Activated B cell treated with CpG ODN at 0.5 μM for 24 hours (primary cell): ENCODE data around the gene ANHX. TPM values are rescaled to one million over a fixed set of nuclear protein-coding genes. Genes with fewer than 3 reads are reported as not detected.

Experiments
- ATAC-seq: fragments of 200-7000 bp; cut with Tn5 transposase; one replicate; pipeline ENCODE4 v1.10.0; 2021; ENCODE audit warnings: low read depth, mild to moderate bottlenecking, moderate library complexity
- CTCF ChIA-PET: fragments of 350-600 bp; sonication (Branson Sonifier 250); formaldehyde crosslinking; loops from one replicate; lab custom pipeline; 2021; ENCODE audit warnings: antibody characterized with exemption; lab: Charles Lee
- POLR2A ChIA-PET: fragments of 350-600 bp; sonication (Branson Sonifier 250); formaldehyde crosslinking; loops from one replicate; lab custom pipeline; 2021; ENCODE audit warnings: antibody characterized with exemption; lab: Charles Lee
- DNase-seq: peaks from one replicate; pipeline ENCODE4 v3.0.0; 2022
- H3K27ac Mint-ChIP-seq: one replicate; pipeline ENCODE4 v1.8.0; 2020; ENCODE audit warnings: mixed read lengths
- H3K27me3 Mint-ChIP-seq: one replicate; pipeline ENCODE4 v1.8.0; 2021; ENCODE audit warnings: mixed read lengths
- H3K36me3 Mint-ChIP-seq: one replicate; pipeline ENCODE4 v1.8.0; 2021; ENCODE audit warnings: low read depth, mixed read lengths
- H3K4me1 Mint-ChIP-seq: one replicate; pipeline ENCODE4 v1.8.0; 2021; ENCODE audit warnings: mixed read lengths
- H3K4me3 Mint-ChIP-seq: one replicate; pipeline ENCODE4 v1.8.0; 2020; ENCODE audit warnings: mild to moderate bottlenecking, mixed read lengths
- H3K9me3 Mint-ChIP-seq: one replicate; pipeline ENCODE4 v1.8.0; 2020; ENCODE audit warnings: mixed read lengths
- intact Hi-C: fragments of 100-400 bp; cut with micrococcal nuclease; formaldehyde crosslinking; loops from one replicate; pipeline ENCODE4 v1.15.1; 2024
- total RNA-seq: library from RNA; stranded (reverse); gene quantifications from 2 replicates; pipeline ENCODE4 v1.2.3, GENCODE V29; 2022
- TF ChIP-seq, protein P1 (sequence below): fragments of 200-600 bp; IDR thresholded peaks from one replicate; pipeline ENCODE4 v1.8.0; 2022; ENCODE audit warnings: antibody characterized with exemption, mild to moderate bottlenecking

The ANHX gene
- total RNA-seq, 1 donor from 2014 or later, result not detected

DNA sequence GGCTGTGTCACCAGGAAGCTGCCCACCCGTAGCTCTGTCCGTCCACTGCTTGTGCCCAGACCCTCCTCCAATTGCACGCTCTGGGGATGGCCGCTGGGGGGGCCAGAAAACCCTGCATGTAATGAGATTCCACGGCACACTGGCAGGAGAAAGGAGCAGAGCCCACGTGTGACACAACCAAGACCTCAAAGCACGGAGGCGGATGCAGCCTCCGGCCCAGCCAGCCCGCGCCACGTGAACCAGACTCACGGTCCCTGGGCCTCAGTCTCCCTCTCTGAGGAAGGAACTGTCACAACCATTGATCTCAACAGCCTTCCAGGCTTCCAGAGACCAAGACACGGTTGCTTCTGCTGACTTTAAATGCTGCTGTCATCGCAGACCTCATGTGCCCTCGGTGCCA, 14.4 kb downstream of the ANHX start:
- H3K27me3 Mint-ChIP-seq, result no peaks in the 10 kb centered on the region
- POLR2A ChIA-PET, result no interaction called here
- H3K27ac Mint-ChIP-seq, result no peak overlapping the region
- ATAC-seq (no peak), DNase-seq (no peak)
- H3K4me3 Mint-ChIP-seq, result no peak overlapping the region
- CTCF ChIA-PET, result no interaction called here
- no peaks in the 10 kb centered on the region for H3K36me3 Mint-ChIP-seq
- no peaks in the 10 kb centered on the region for H3K4me1 Mint-ChIP-seq
- intact Hi-C loops, result no loop called here
- H3K9me3 Mint-ChIP-seq, result peaks cover 26% of the 10 kb centered on the region
- TF ChIP-seq, protein P1, sequence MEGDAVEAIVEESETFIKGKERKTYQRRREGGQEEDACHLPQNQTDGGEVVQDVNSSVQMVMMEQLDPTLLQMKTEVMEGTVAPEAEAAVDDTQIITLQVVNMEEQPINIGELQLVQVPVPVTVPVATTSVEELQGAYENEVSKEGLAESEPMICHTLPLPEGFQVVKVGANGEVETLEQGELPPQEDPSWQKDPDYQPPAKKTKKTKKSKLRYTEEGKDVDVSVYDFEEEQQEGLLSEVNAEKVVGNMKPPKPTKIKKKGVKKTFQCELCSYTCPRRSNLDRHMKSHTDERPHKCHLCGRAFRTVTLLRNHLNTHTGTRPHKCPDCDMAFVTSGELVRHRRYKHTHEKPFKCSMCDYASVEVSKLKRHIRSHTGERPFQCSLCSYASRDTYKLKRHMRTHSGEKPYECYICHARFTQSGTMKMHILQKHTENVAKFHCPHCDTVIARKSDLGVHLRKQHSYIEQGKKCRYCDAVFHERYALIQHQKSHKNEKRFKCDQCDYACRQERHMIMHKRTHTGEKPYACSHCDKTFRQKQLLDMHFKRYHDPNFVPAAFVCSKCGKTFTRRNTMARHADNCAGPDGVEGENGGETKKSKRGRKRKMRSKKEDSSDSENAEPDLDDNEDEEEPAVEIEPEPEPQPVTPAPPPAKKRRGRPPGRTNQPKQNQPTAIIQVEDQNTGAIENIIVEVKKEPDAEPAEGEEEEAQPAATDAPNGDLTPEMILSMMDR, result no peak

DNA sequence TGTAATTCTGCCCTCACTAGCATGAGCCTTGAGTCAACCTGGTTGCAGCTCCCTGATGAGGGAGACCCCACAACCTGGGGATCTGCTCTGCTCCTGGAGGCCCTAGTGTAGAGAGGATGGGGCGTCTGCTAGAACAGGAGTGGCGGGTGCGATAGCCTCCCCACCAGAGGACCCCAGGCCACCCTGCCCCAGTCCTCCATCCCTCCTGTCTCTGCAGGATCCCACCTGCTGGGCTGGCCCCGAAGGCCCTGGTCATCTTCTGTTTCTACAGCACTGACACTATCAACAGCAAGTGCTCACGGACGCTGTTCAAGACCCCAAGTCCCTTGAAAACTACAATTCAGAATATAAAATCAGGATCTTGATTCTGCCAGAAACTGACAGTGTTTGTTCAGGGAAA, 15.2 kb downstream of the ANHX start:
- Mint-ChIP-seq H3K4me1 (no peaks in the 10 kb centered on the region), H3K27me3 (no peaks in the 10 kb centered on the region), H3K4me3 (no peak overlapping the region), H3K27ac (no peak overlapping the region), H3K36me3 (no peaks in the 10 kb centered on the region), H3K9me3 (peaks cover 26% of the 10 kb centered on the region)
- TF ChIP-seq, protein P1, result no peak
- DNase-seq, result no peak
- ChIA-PET POLR2A (no interaction called here), CTCF (no interaction called here)
- intact Hi-C loops, result no loop called here
- ATAC-seq, result no peak

DNA sequence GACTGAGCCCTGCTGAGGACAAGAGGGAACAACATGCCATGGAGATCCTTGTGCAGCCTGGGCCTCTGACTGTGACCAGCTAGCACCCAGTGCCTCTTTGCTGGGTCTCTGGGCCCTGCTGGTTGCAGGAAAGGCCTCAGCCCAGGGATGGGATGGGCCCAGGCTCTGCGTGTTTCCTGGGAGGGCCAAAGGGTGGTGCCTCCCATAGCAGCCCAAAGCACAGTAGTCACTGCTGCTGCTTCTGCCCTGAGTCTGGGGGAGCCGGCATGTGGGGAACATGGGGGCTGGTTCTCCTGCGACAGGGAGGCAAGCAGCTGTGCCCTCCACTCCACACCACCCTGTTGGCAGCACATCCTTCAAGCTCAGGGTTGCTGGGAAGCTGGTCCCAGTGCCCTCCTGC, 18.5 kb downstream of the ANHX start:
- Mint-ChIP-seq H3K4me3 (no peak overlapping the region), H3K36me3 (peaks cover 5% of the 10 kb centered on the region), H3K9me3 (peaks cover 33% of the 10 kb centered on the region), H3K27me3 (no peaks in the 10 kb centered on the region), H3K27ac (no peak overlapping the region), H3K4me1 (no peaks in the 10 kb centered on the region)
- ChIA-PET CTCF (no interaction called here), POLR2A (no interaction called here)
- intact Hi-C loops, result no loop called here
- DNase-seq (no peak), ATAC-seq (no peak)
- TF ChIP-seq, protein P1, result no peak

DNA sequence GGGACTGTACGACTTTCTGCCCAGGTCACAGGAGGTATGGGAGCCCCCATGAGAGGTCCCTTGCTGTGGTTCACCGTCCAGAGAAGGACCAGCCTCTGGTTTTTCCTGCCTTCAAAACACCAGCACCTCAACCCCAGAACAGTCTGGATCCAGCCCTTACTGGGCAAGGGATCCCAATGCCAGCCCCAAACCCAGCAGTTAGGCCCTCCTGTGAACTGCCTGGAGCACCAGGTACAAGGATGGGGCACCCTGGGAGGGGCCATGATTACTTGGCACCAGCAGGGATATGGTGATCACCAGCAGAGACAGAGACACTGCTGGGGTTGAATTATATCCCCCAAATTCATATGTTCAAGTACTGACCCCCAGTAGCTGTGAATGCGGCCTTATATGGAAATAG, 20.0 kb downstream of the ANHX start:
- POLR2A ChIA-PET, result no interaction called here
- H3K27ac Mint-ChIP-seq, result no peak overlapping the region
- H3K36me3 Mint-ChIP-seq, result peaks cover 7% of the 10 kb centered on the region
- DNase-seq (no peak), ATAC-seq (no peak)
- CTCF ChIA-PET, result no interaction called here
- H3K27me3 Mint-ChIP-seq, result no peaks in the 10 kb centered on the region
- intact Hi-C loops, result no loop called here
- H3K4me3 Mint-ChIP-seq, result no peak overlapping the region
- H3K9me3 Mint-ChIP-seq, result peaks cover 34% of the 10 kb centered on the region
- H3K4me1 Mint-ChIP-seq, result no peaks in the 10 kb centered on the region
- TF ChIP-seq, protein P1, result no peak

DNA sequence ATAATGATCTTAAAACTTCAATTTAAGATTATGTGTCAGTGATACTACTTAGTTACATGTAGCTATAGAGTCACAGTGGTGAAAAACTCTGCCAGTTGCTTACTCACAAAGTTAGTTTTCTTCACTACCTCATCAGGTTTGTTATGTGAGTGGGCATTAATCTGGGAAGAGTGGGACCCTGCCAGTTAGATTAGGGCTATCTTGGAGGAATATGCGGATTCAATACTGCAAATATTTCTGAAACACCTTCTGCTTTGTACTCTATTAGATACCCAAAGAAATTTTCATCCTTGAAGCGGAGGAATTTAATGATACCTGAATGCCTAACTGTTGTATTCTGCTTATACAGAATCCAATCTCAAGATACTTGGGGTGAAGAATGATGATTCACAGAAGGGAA, 29.3 kb downstream of the ANHX start:
- Mint-ChIP-seq H3K9me3 (peaks cover 33% of the 10 kb centered on the region), H3K27me3 (no peaks in the 10 kb centered on the region), H3K4me3 (no peak overlapping the region), H3K27ac (no peak overlapping the region), H3K36me3 (peaks cover 49% of the 10 kb centered on the region), H3K4me1 (no peaks in the 10 kb centered on the region)
- DNase-seq, result no peak
- POLR2A ChIA-PET, result no interaction called here
- TF ChIP-seq, protein P1, result no peak
- CTCF ChIA-PET, result no interaction called here
- no peak for ATAC-seq
- intact Hi-C loops, result no loop called here
